HepG2 (cell line): ENCODE results near the gene SNRPD3. TPM values are rescaled to one million over a fixed set of nuclear protein-coding genes. Genes with fewer than 3 reads are reported as not detected.
A peak's percentile ranks its signal among the peaks of the same experiment; 100 is the strongest.

Experiments
- ATAC-seq: fragments of 200-7000 bp; cut with Tn5 transposase; 3 replicates; pipeline ENCODE4 v1.9.1; 2020; ENCODE audit warnings: mild to moderate bottlenecking, moderate library complexity
- BruUV-seq: library from RNA; stranded (reverse); fragments of 400-500 nt; replicated peaks from 2 replicates; lab custom pipeline; 2021; lab: Mats Ljungman, UMichigan
- CTCF ChIA-PET: fragments of 300-600 bp; formaldehyde crosslinking; extraction: SDS; loops from one replicate; lab custom pipeline; 2021; ENCODE audit warnings: low total read pairs, inconsistent platforms, low intra/inter-chr PET ratio; lab: Yijun Ruan, JAX
- POLR2A ChIA-PET: fragments of 350-600 bp; sonication (Branson Sonifier 250); formaldehyde crosslinking; loops from one replicate; lab custom pipeline; 2020; ENCODE audit warnings: antibody characterized with exemption, inconsistent platforms; lab: Yijun Ruan, JAX
- DNase-seq: peaks from one replicate; pipeline ENCODE4 v3.0.0-alpha.2; 2015; ENCODE audit warnings: low spot score
- FAIRE-seq: peaks from 3 replicates; lab custom pipeline; 2011; peaks lifted over from hg19 to GRCh38; lab: Jason Lieb, UNC
- H2AFZ ChIP-seq: one replicate; pipeline ENCODE4 v1.6.1; 2011; ENCODE audit warnings: low read length, inconsistent platforms
- H3K27ac ChIP-seq: fragments of 300-600 bp; 3 replicates; pipeline ENCODE4 v1.8.0; 2011; ENCODE audit warnings: mixed run types, mild to moderate bottlenecking, mixed read lengths, low read length, inconsistent platforms; ENCODE audit not compliant: insufficient read depth; ENCODE audit errors: extremely low read length
- H3K27me3 ChIP-seq, 2 experiments: fragments of 200-600 bp in 1 of 2; 2 replicates in 1 of 2; 3 replicates in 1 of 2; pipeline versions ENCODE4 v1.6.0 to v1.8.0; 2011; ENCODE audit warnings: low read length in 2 of 2, mild to moderate bottlenecking in 2 of 2, moderate library complexity in 2 of 2, inconsistent platforms in 1 of 2; ENCODE audit not compliant: insufficient read depth in 2 of 2, control insufficient read depth in 1 of 2
- H3K36me3 ChIP-seq, 2 experiments: fragments of 200-600 bp in 1 of 2; replicated peaks in 1 of 2; 2 replicates in 1 of 2; 3 replicates in 1 of 2; pipeline versions ENCODE4 v1.5.1 to v1.8.0; 2011; ENCODE audit warnings: low read length in 2 of 2, inconsistent platforms in 1 of 2; ENCODE audit not compliant: insufficient read depth in 2 of 2, control insufficient read depth in 1 of 2
- H3K4me1 ChIP-seq: 2 replicates; pipeline ENCODE4 v1.5.1; 2012; ENCODE audit warnings: low read length, inconsistent platforms; ENCODE audit not compliant: insufficient read depth
- H3K4me2 ChIP-seq: 2 replicates; pipeline ENCODE4 v1.6.0; 2011; ENCODE audit warnings: low read depth, low read length, inconsistent platforms
- H3K4me3 ChIP-seq, 3 experiments: fragments of 200-600 bp in 1 of 3; sonication (generic), shearing (Covaris generic) in 1 of 3; replicated peaks in 1 of 3; 2 replicates each; pipeline ENCODE4 v1.5.1; 2011 to 2016; ENCODE audit warnings: low read length in 3 of 3, inconsistent platforms in 2 of 3, low read depth in 2 of 3, mild to moderate bottlenecking in 2 of 3, control low read depth in 1 of 3, mixed read lengths in 1 of 3; ENCODE audit not compliant: insufficient read depth in 1 of 3
- H3K79me2 ChIP-seq: one replicate; pipeline ENCODE4 v1.6.1; 2011; ENCODE audit warnings: low read length, inconsistent platforms; ENCODE audit not compliant: insufficient read depth
- H3K9ac ChIP-seq: 2 replicates; pipeline ENCODE4 v1.6.0; 2011; ENCODE audit warnings: mild to moderate bottlenecking, low read depth, low read length, inconsistent platforms; ENCODE audit not compliant: insufficient read depth
- H3K9me3 ChIP-seq: 2 replicates; pipeline ENCODE4 v1.5.1; 2012; ENCODE audit warnings: mild to moderate bottlenecking, low read length
- H4K20me1 ChIP-seq: 2 replicates; pipeline ENCODE4 v1.6.0; 2011; ENCODE audit warnings: inconsistent platforms, mild to moderate bottlenecking, low read length, moderate library complexity; ENCODE audit not compliant: insufficient read depth
- ATF3 ChIP-seq: sonication (generic); formaldehyde crosslinking; IDR thresholded peaks from 2 replicates; pipeline ENCODE4 v1.4.0; 2020; ENCODE audit warnings: missing genetic modification reagents
- CHD4 ChIP-seq: fragments of 200-600 bp; sonication (generic); IDR thresholded peaks from 2 replicates; pipeline ENCODE4 v1.7.0; 2017; ENCODE audit warnings: mild to moderate bottlenecking, low read length, borderline replicate concordance
- HDAC1 ChIP-seq: sonication (generic); formaldehyde crosslinking; IDR thresholded peaks from 2 replicates; pipeline ENCODE4 v1.5.1; 2020; ENCODE audit warnings: mild to moderate bottlenecking, missing genetic modification reagents
- HNRNPL ChIP-seq: fragments of 200-400 bp; formaldehyde crosslinking; IDR thresholded peaks from 2 replicates; pipeline ENCODE4 v1.6.1; 2017; ENCODE audit warnings: mild to moderate bottlenecking, low read depth, low read length
- MLXIP ChIP-seq: sonication (generic); formaldehyde crosslinking; IDR thresholded peaks from 2 replicates; pipeline ENCODE4 v1.9.0; 2021; ENCODE audit warnings: missing genetic modification reagents, borderline replicate concordance
- NONO ChIP-seq, 2 experiments: fragments of 450-650 bp in 1 of 2; sonication (generic) in 1 of 2; formaldehyde crosslinking in 1 of 2; IDR thresholded peaks in 1 of 2; conservative IDR thresholded peaks in 1 of 2; 2 replicates each; pipeline versions ENCODE4 v1.6.1 to v1.8.0; 2017 to 2022; ENCODE audit warnings: mild to moderate bottlenecking in 1 of 2, missing genetic modification reagents in 1 of 2, moderate library complexity in 1 of 2
- RFX1 ChIP-seq: fragments of 450-650 bp; IDR thresholded peaks from 2 replicates; pipeline ENCODE4 v1.6.1; 2017
- SMYD3 ChIP-seq: sonication (generic); formaldehyde crosslinking; IDR thresholded peaks from 2 replicates; pipeline ENCODE4 v1.8.1; 2023; ENCODE audit warnings: mild to moderate bottlenecking, missing genetic modification reagents
- XRCC5 ChIP-seq: fragments of 200-400 bp; formaldehyde crosslinking; optimal IDR thresholded peaks from 2 replicates; pipeline ENCODE3; 2017; ENCODE audit warnings: mild to moderate bottlenecking, low read length
- ZBTB38 ChIP-seq: sonication (generic); formaldehyde crosslinking; IDR thresholded peaks from 2 replicates; pipeline ENCODE4 v1.5.1; 2020; ENCODE audit warnings: mild to moderate bottlenecking, missing genetic modification reagents
- ZMAT3 ChIP-seq: sonication (generic); formaldehyde crosslinking; conservative IDR thresholded peaks from 2 replicates; pipeline ENCODE4 v1.7.0; 2021; ENCODE audit warnings: missing genetic modification reagents
- ZNF234 ChIP-seq: sonication (generic); formaldehyde crosslinking; conservative IDR thresholded peaks from 2 replicates; pipeline ENCODE4 v1.5.1; 2020; ENCODE audit warnings: mild to moderate bottlenecking, missing genetic modification reagents
- ZNF354B ChIP-seq: sonication (generic); formaldehyde crosslinking; IDR thresholded peaks from 2 replicates; pipeline ENCODE4 v1.8.0; 2022; ENCODE audit warnings: mild to moderate bottlenecking, missing genetic modification reagents
- ZNF468 ChIP-seq: sonication (generic); formaldehyde crosslinking; IDR thresholded peaks from 2 replicates; pipeline ENCODE4 v1.8.0; 2022; ENCODE audit warnings: mild to moderate bottlenecking, moderate library complexity, missing genetic modification reagents
- WGBS: methylation state at CpG from one replicate; pipeline ENCODE4 v1.1.6; 2017; ENCODE audit warnings: low lambda C conversion rate; 5-methylcytosine and 5-hydroxymethylcytosine counted together
- in situ Hi-C: cut with HindIII; loops from 2 replicates; pipeline ENCODE4 v1.10.0; 2017; ENCODE audit warnings: low pct_unique_long_range_greater_than_20kb; ENCODE audit not compliant: extremely low pct_ligation_motif_present
- intact Hi-C: fragments of 100-400 bp; cut with micrococcal nuclease; formaldehyde crosslinking; loops from one replicate; pipeline ENCODE4 v1.10.0; 2022; ENCODE audit not compliant: unreplicated experiment
- polyA plus RNA-seq, 8 experiments: library from polyadenylated mRNA; depleted of rRNA in 3 of 8; stranded (reverse) in 7 of 8; unstranded in 1 of 8; fragments of >200 nt; fragmentation: Illumina TruSeq in 4 of 8; extraction: Trizol in 4 of 8; gene quantifications; 2 replicates each; pipeline versions ENCODE4 v1.2.1 to v1.2.3, GENCODE V29; 2011 to 2016; ENCODE audit warnings: low read depth in 4 of 8, missing spikeins in 1 of 8, mixed read lengths in 1 of 8; ENCODE audit not compliant: insufficient read depth in 1 of 8
- total RNA-seq, 5 experiments: library from RNA; depleted of rRNA; stranded (reverse); fragments of >200 nt; fragmentation: Illumina TruSeq; extraction: Trizol; gene quantifications; 2 replicates each; pipeline ENCODE4 v1.2.3, GENCODE V29; 2016; ENCODE audit warnings: low read depth in 1 of 5

Gene SNRPD3
- total and polyA plus RNA-seq, 2 of the 13 experiments (the other 11 are each of a cell fraction or from before 2014, with no cell fraction given): 110 to 209 TPM

GRCh38 chr22:24512043-24512442 is 43.8 kb upstream of the SNRPD3 start:
- 89% methylated on average over 3 of the region's 3 CpGs for WGBS
- ChIA-PET CTCF (no interaction called here), POLR2A (interaction anchor here (1.6 kb wide), 1 partner anchor 39 kb away, joined by 4 read pairs; no protein-coding TSS in a partner anchor)
- Histone ChIP-seq H3K4me1 (peaks cover 100% of the 10 kb centered on the region), H4K20me1 (no peaks in the 10 kb centered on the region), H3K27me3 (no peaks in the 10 kb centered on the region), H3K79me2 (no peaks in the 10 kb centered on the region), H3K9ac (no peak overlapping the region), H3K36me3 (no peaks in the 10 kb centered on the region), H3K27ac (peak overlapping the region; percentile 23), H3K4me2 (no peak overlapping the region), H3K9me3 (no peaks in the 10 kb centered on the region), H2AFZ (no peak overlapping the region), H3K4me3 (no peak overlapping the region)
- TF ChIP-seq ZBTB38 (peak; percentile 42; the same call in 1 of the 2 replicates), HDAC1 (no peak)
- in situ Hi-C loops (loop anchor here (10.0 kb wide), 1 partner anchor 187 kb away; no protein-coding TSS in a partner anchor), intact Hi-C loops (no loop called here)
- DNase-seq (no peak), ATAC-seq (no peak), FAIRE-seq (no peak)
- BruUV-seq: no TSS peak

GRCh38 chr22:24513378-24514240 is 42.2 kb upstream of the SNRPD3 start:
- H3K4me3 ChIP-seq: no peak overlapping the region
- BruUV-seq: no TSS peak
- H2AFZ ChIP-seq: no peak overlapping the region
- H3K4me2 ChIP-seq: peak overlapping the region; percentile 51
- H3K9ac ChIP-seq: peak overlapping the region; percentile 29
- no peaks in the 10 kb centered on the region for H3K36me3 ChIP-seq
- no peaks in the 10 kb centered on the region for H3K27me3 ChIP-seq
- FAIRE-seq: no peak
- in situ Hi-C loops: loop anchor here (10.0 kb wide), 1 partner anchor 189 kb away; no protein-coding TSS in a partner anchor
- ATAC-seq: peak; percentile 59
- no peaks in the 10 kb centered on the region for H3K79me2 ChIP-seq
- POLR2A ChIA-PET: interaction anchor here (0.7 to 1.5 kb wide), 10 partner anchors 8 to 41 kb away, joined by 3 to 22 read pairs (median 5); partner anchors contain the start of gene GUCD1
- intact Hi-C loops: no loop called here
- 79% methylated on average over 7 of the region's 9 CpGs for WGBS
- peaks cover 100% of the 10 kb centered on the region for H3K4me1 ChIP-seq
- no peaks in the 10 kb centered on the region for H3K9me3 ChIP-seq
- H4K20me1 ChIP-seq: no peaks in the 10 kb centered on the region
- DNase-seq: no peak
- peak overlapping the region; percentile 75 for H3K27ac ChIP-seq
- CTCF ChIA-PET: no interaction called here
- TF ChIP-seq ZMAT3 (CRISPR knock-in tag) (no peak), SMYD3 (CRISPR knock-in tag) (0 out of 2 replicates have a peak, but pooled peaks have one; percentile 12), ZNF354B (CRISPR knock-in tag) (0 out of 2 replicates have a peak, but pooled peaks have one; percentile 55), NONO (IDR thresholded peaks at IDR 0.05) (no peak), NONO (CRISPR knock-in tag; conservative IDR thresholded peaks at IDR 0.05) (peak; percentile 3; the same call in 1 of the 2 replicates), ZNF234 (CRISPR knock-in tag) (no peak), HNRNPL (peak; percentile 39; the same call in 1 of the 2 replicates), CHD4 (peak; percentile 51; the same call in 1 of the 2 replicates), RFX1 (no peak), ZNF468 (CRISPR knock-in tag) (no peak), XRCC5 (no peak), ATF3 (CRISPR knock-in tag) (no peak), MLXIP (CRISPR knock-in tag) (no peak)
